Measurements from ENCODE around the gene HMOX2.

Gene HMOX2

GRCh38 chr16:4500272-4500671 lies 24.1 kb downstream of the HMOX2 start:
- in situ Hi-C loops (cut with HindIII; ENCODE audit: low sequenced_read_pairs), result no loop called here

- in situ Hi-C loops (cut with HindIII; ENCODE audit: low sequenced_read_pairs), result no loop called here
These were observed 24.9 kb downstream of the HMOX2 start for GRCh38 chr16:4501071-4501478.

GRCh38 chr16:4505356-4506147 lies 29.4 kb downstream of the HMOX2 start:
- in situ Hi-C loops (cut with HindIII; ENCODE audit: low sequenced_read_pairs), result loop anchor here (5.0 kb wide), 1 partner anchor 67 kb away; no protein-coding TSS in a partner anchor

- in situ Hi-C loops (cut with HindIII; ENCODE audit: low sequenced_read_pairs), result loop anchor here (5.0 kb wide), 1 partner anchor 66 kb away; no protein-coding TSS in a partner anchor
These were observed 30.3 kb downstream of the HMOX2 start for GRCh38 chr16:4506450-4506849.

GRCh38 chr16:4507588-4508345 lies 31.6 kb downstream of the HMOX2 start:
- in situ Hi-C loops (cut with HindIII; ENCODE audit: low sequenced_read_pairs), result loop anchor here (5.0 kb wide), 1 partner anchor 65 kb away; no protein-coding TSS in a partner anchor

GRCh38 chr16:4508806-4509205 lies 32.6 kb downstream of the HMOX2 start:
- in situ Hi-C loops (cut with HindIII; ENCODE audit: low sequenced_read_pairs), result loop anchor here (5.0 kb wide), 1 partner anchor 63 kb away; no protein-coding TSS in a partner anchor

GRCh38 chr16:4509420-4509819 lies 33.2 kb downstream of the HMOX2 start:
- in situ Hi-C loops (cut with HindIII; ENCODE audit: low sequenced_read_pairs), result loop anchor here (5.0 kb wide), 1 partner anchor 63 kb away; no protein-coding TSS in a partner anchor

- in situ Hi-C loops (cut with HindIII; ENCODE audit: low sequenced_read_pairs), result no loop called here
These were observed 33.9 kb downstream of the HMOX2 start for GRCh38 chr16:4510131-4510530.

- in situ Hi-C loops (cut with HindIII; ENCODE audit: low sequenced_read_pairs), result no loop called here
These were observed 34.7 kb downstream of the HMOX2 start for GRCh38 chr16:4510747-4511426.

GRCh38 chr16:4511441-4512082 lies 35.4 kb downstream of the HMOX2 start:
- in situ Hi-C loops (cut with HindIII; ENCODE audit: low sequenced_read_pairs), result no loop called here

- in situ Hi-C loops (cut with HindIII; ENCODE audit: low sequenced_read_pairs), result no loop called here
These were observed 36.3 kb downstream of the HMOX2 start for GRCh38 chr16:4512473-4512872.

GRCh38 chr16:4513086-4513860 lies 37.1 kb downstream of the HMOX2 start:
- in situ Hi-C loops (cut with HindIII; ENCODE audit: low sequenced_read_pairs), result no loop called here

- in situ Hi-C loops (cut with HindIII; ENCODE audit: low sequenced_read_pairs), result no loop called here
These were observed 37.7 kb downstream of the HMOX2 start for GRCh38 chr16:4513881-4514280.

GRCh38 chr16:4514606-4515005 lies 38.4 kb downstream of the HMOX2 start:
- in situ Hi-C loops (cut with HindIII; ENCODE audit: low sequenced_read_pairs), result no loop called here

- in situ Hi-C loops (cut with HindIII; ENCODE audit: low sequenced_read_pairs), result no loop called here
These were observed 39.5 kb downstream of the HMOX2 start for GRCh38 chr16:4515611-4516233.

GRCh38 chr16:4517812-4518680 lies 41.8 kb downstream of the HMOX2 start:
- in situ Hi-C loops (cut with HindIII; ENCODE audit: low sequenced_read_pairs), result no loop called here

GRCh38 chr16:4519274-4520058 lies 43.3 kb downstream of the HMOX2 start:
- in situ Hi-C loops (cut with HindIII; ENCODE audit: low sequenced_read_pairs), result loop anchor here (5.0 kb wide), 1 partner anchor 88 kb away; no protein-coding TSS in a partner anchor

- in situ Hi-C loops (cut with HindIII; ENCODE audit: low sequenced_read_pairs), result loop anchor here (5.0 kb wide), 1 partner anchor 86 kb away; no protein-coding TSS in a partner anchor
These were observed 44.7 kb downstream of the HMOX2 start for GRCh38 chr16:4520913-4521312.
